ENCODE results near the gene PLEKHA4.
"Not testable (repeated sequence)": the region's sequence is repeated elsewhere in the genome, so short reads cannot be mapped to it uniquely, and the experiment has no call there.

Gene PLEKHA4

GRCh38 chr19:48794291-48794690 lies 74.1 kb downstream of the PLEKHA4 start:
- no peaks in the 10 kb centered on the region for H3K27me3 ChIP-seq (replicated peaks; ENCODE audit: insufficient read depth, low read length)
- H3K4me2 ChIP-seq (ENCODE audit: low read depth, low read length): no peak overlapping the region
- no peaks in the 10 kb centered on the region for H4K20me1 ChIP-seq (ENCODE audit: insufficient read depth, low read length)
- no peaks in the 10 kb centered on the region for H3K36me3 ChIP-seq (replicated peaks; ENCODE audit: insufficient read depth, low read length)
- no peak overlapping the region for H2AFZ ChIP-seq (ENCODE audit: low read length)
- no peaks in the 10 kb centered on the region for H3K9me2 ChIP-seq (replicated peaks; ENCODE audit: insufficient read depth, low read length)
- TF ChIP-seq EZH2phosphoT487 (IDR thresholded peaks at IDR 0.05; ENCODE audit: low read length): no peak
- no peak for TF ChIP-seq EZH2 (optimal IDR thresholded peaks at IDR 0.05; ENCODE audit: low read depth, low read length)
- TF ChIP-seq CTCF (IDR thresholded peaks at IDR 0.05; ENCODE audit: low read length): no peak
- H3K79me2 ChIP-seq (ENCODE audit: low read length): no peaks in the 10 kb centered on the region
- no peaks in the 10 kb centered on the region for H3K9me3 ChIP-seq (replicated peaks; ENCODE audit: insufficient read depth, low read length)
- DNase-seq: no peak
- H3K27ac ChIP-seq (ENCODE audit: low read length): no peak overlapping the region
- H3K4me1 ChIP-seq (ENCODE audit: low read length): no peaks in the 10 kb centered on the region
- H3F3A ChIP-seq (ENCODE audit: insufficient read depth, low read length): no peaks in the 10 kb centered on the region
- H3K9ac ChIP-seq (ENCODE audit: low read length): no peak overlapping the region
- no peak overlapping the region for H3K4me3 ChIP-seq (ENCODE audit: low read length)

- H3K4me1 ChIP-seq (ENCODE audit: low read length): no peaks in the 10 kb centered on the region
- H3K27me3 ChIP-seq (replicated peaks; ENCODE audit: insufficient read depth, low read length): no peaks in the 10 kb centered on the region
- H3K9me3 ChIP-seq (replicated peaks; ENCODE audit: insufficient read depth, low read length): no peaks in the 10 kb centered on the region
- TF ChIP-seq EZH2 (optimal IDR thresholded peaks at IDR 0.05; ENCODE audit: low read depth, low read length): no peak
- no peak for TF ChIP-seq CTCF (IDR thresholded peaks at IDR 0.05; ENCODE audit: low read length)
- no peak for TF ChIP-seq EZH2phosphoT487 (IDR thresholded peaks at IDR 0.05; ENCODE audit: low read length)
- H3K36me3 ChIP-seq (replicated peaks; ENCODE audit: insufficient read depth, low read length): no peaks in the 10 kb centered on the region
- no peak for DNase-seq
- no peak overlapping the region for H3K9ac ChIP-seq (ENCODE audit: low read length)
- H2AFZ ChIP-seq (ENCODE audit: low read length): no peak overlapping the region
- no peaks in the 10 kb centered on the region for H3K9me2 ChIP-seq (replicated peaks; ENCODE audit: insufficient read depth, low read length)
- H3K79me2 ChIP-seq (ENCODE audit: low read length): no peaks in the 10 kb centered on the region
- H3K4me2 ChIP-seq (ENCODE audit: low read depth, low read length): no peak overlapping the region
- no peak overlapping the region for H3K27ac ChIP-seq (ENCODE audit: low read length)
- no peaks in the 10 kb centered on the region for H4K20me1 ChIP-seq (ENCODE audit: insufficient read depth, low read length)
- H3F3A ChIP-seq (ENCODE audit: insufficient read depth, low read length): no peaks in the 10 kb centered on the region
- H3K4me3 ChIP-seq (ENCODE audit: low read length): no peak overlapping the region
Observed at GRCh38 chr19:48793271-48793670, 75.1 kb downstream of the PLEKHA4 start.

GRCh38 chr19:48787331-48787730 lies 81.1 kb downstream of the PLEKHA4 start:
- H3K9me3 ChIP-seq (replicated peaks; ENCODE audit: insufficient read depth, low read length); H3K4me3 ChIP-seq (ENCODE audit: low read length); H3K9me2 ChIP-seq (replicated peaks; ENCODE audit: insufficient read depth, low read length); H3K9ac ChIP-seq (ENCODE audit: low read length); H3K4me1 ChIP-seq (ENCODE audit: low read length); H4K20me1 ChIP-seq (ENCODE audit: insufficient read depth, low read length); H3K79me2 ChIP-seq (ENCODE audit: low read length); H3K36me3 ChIP-seq (replicated peaks; ENCODE audit: insufficient read depth, low read length); H2AFZ ChIP-seq (ENCODE audit: low read length); H3K4me2 ChIP-seq (ENCODE audit: low read depth, low read length); H3K27ac ChIP-seq (ENCODE audit: low read length); DNase-seq; H3F3A ChIP-seq (ENCODE audit: insufficient read depth, low read length): not testable (repeated sequence)
- H3K27me3 ChIP-seq (replicated peaks; ENCODE audit: insufficient read depth, low read length): peaks cover 32% of the 10 kb centered on the region

Data from MM.1S (cell line).